GM12878 (cell line): ENCODE data around the gene SIRT5.

Experiments used
- CBX5 ChIP-seq: sonication (generic); IDR thresholded peaks from 2 replicates; pipeline ENCODE4 v1.6.1; 2016; ENCODE audit warnings: low read depth, moderate library complexity, mild to moderate bottlenecking, inconsistent platforms
- CEBPB ChIP-seq, 2 experiments: fragments of 150-350 bp in 1 of 2; IDR thresholded peaks; 2 replicates each; pipeline ENCODE4 v1.6.1; 2012 to 2014; ENCODE audit warnings: low read depth in 2 of 2, low read length in 2 of 2, borderline replicate concordance in 1 of 2, inconsistent platforms in 1 of 2
- EP300 ChIP-seq, 2 experiments: fragments of 150-350 bp in 1 of 2; IDR thresholded peaks; 2 replicates each; pipeline ENCODE4 v1.6.1; 2011 to 2012; ENCODE audit warnings: low read depth in 2 of 2, low read length in 2 of 2, borderline replicate concordance in 1 of 2, improper control_type of control experiment in 1 of 2, inconsistent platforms in 1 of 2; ENCODE audit not compliant: control insufficient read depth in 1 of 2
- EZH2 ChIP-seq: IDR thresholded peaks from 2 replicates; pipeline ENCODE4 v1.6.1; 2012; ENCODE audit warnings: low read depth, mild to moderate bottlenecking, control low read depth, inconsistent platforms, low read length, borderline replicate concordance; ENCODE audit not compliant: control insufficient read depth
- HCFC1 ChIP-seq: fragments of 150-350 bp; IDR thresholded peaks from 2 replicates; pipeline ENCODE4 v1.6.1; 2014; ENCODE audit warnings: low read length
- HDAC6 ChIP-seq: fragments of 200-600 bp; sonication (generic); IDR thresholded peaks from one replicate; pipeline ENCODE4 v1.8.0; 2017; ENCODE audit warnings: antibody characterized with exemption; ENCODE audit not compliant: unreplicated experiment
- NFIC ChIP-seq: IDR thresholded peaks from 2 replicates; pipeline ENCODE4 v1.6.1; 2012; ENCODE audit warnings: low read depth, mild to moderate bottlenecking, inconsistent platforms, low read length, moderate library complexity
- NFXL1 ChIP-seq: fragments of 450-650 bp; IDR thresholded peaks from 2 replicates; pipeline ENCODE4 v1.6.1; 2017; ENCODE audit warnings: antibody characterized with exemption, mild to moderate bottlenecking, borderline replicate concordance
- POLR2A ChIP-seq: IDR thresholded peaks from 2 replicates; pipeline ENCODE4 v1.6.1; 2011; ENCODE audit warnings: low read depth, mild to moderate bottlenecking, low read length
- POLR2AphosphoS2 ChIP-seq: IDR thresholded peaks from 2 replicates; pipeline ENCODE4 v1.6.1; 2011; ENCODE audit warnings: low read depth, mild to moderate bottlenecking, low read length, improper control_type of control experiment, moderate library complexity
- RFX5 ChIP-seq: IDR thresholded peaks from 2 replicates; pipeline ENCODE4 v1.6.1; 2011; ENCODE audit warnings: low read depth, low read length, improper control_type of control experiment
- SMAD1 ChIP-seq: fragments of 450-650 bp; IDR thresholded peaks from 2 replicates; pipeline ENCODE4 v1.6.1; 2018; ENCODE audit warnings: mild to moderate bottlenecking, low read depth; ENCODE audit not compliant: partially characterized antibody
- TF ChIP-seq, protein P1 (sequence below): fragments of 450-650 bp; IDR thresholded peaks from 2 replicates; pipeline ENCODE4 v1.6.1; 2016; ENCODE audit warnings: mild to moderate bottlenecking
- TF ChIP-seq, protein P2 (sequence below), 3 experiments: IDR thresholded peaks in 2 of 3; conservative IDR thresholded peaks in 1 of 3; 2 replicates each; pipeline ENCODE4 v1.5.1; 2011; ENCODE audit warnings: low read depth in 3 of 3, low read length in 3 of 3, mild to moderate bottlenecking in 3 of 3, control low read depth in 2 of 3, moderate library complexity in 2 of 3, inconsistent platforms in 1 of 3, mixed read lengths in 1 of 3; ENCODE audit not compliant: control insufficient read depth in 2 of 3, insufficient read depth in 1 of 3; ENCODE audit errors: extremely low read depth in 1 of 3

- no peak for TF ChIP-seq CEBPB (IDR thresholded peaks at IDR 0.05; ENCODE audit: borderline replicate concordance in 1 of 2, low read depth in 2 of 2, low read length in 2 of 2)
- no peak for TF ChIP-seq POLR2A
- TF ChIP-seq HCFC1: no peak
- TF ChIP-seq RFX5: no peak
- TF ChIP-seq, protein P1, sequence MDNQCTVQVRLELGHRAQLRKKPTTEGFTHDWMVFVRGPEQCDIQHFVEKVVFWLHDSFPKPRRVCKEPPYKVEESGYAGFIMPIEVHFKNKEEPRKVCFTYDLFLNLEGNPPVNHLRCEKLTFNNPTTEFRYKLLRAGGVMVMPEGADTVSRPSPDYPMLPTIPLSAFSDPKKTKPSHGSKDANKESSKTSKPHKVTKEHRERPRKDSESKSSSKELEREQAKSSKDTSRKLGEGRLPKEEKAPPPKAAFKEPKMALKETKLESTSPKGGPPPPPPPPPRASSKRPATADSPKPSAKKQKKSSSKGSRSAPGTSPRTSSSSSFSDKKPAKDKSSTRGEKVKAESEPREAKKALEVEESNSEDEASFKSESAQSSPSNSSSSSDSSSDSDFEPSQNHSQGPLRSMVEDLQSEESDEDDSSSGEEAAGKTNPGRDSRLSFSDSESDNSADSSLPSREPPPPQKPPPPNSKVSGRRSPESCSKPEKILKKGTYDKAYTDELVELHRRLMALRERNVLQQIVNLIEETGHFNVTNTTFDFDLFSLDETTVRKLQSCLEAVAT: peak; percentile 65; the same call in 1 of the 2 replicates
- no peak for TF ChIP-seq EP300 (IDR thresholded peaks at IDR 0.05; ENCODE audit: borderline replicate concordance in 1 of 2, control insufficient read depth in 1 of 2, low read depth in 2 of 2, low read length in 2 of 2)
- TF ChIP-seq NFXL1: no peak
- TF ChIP-seq, protein P2, sequence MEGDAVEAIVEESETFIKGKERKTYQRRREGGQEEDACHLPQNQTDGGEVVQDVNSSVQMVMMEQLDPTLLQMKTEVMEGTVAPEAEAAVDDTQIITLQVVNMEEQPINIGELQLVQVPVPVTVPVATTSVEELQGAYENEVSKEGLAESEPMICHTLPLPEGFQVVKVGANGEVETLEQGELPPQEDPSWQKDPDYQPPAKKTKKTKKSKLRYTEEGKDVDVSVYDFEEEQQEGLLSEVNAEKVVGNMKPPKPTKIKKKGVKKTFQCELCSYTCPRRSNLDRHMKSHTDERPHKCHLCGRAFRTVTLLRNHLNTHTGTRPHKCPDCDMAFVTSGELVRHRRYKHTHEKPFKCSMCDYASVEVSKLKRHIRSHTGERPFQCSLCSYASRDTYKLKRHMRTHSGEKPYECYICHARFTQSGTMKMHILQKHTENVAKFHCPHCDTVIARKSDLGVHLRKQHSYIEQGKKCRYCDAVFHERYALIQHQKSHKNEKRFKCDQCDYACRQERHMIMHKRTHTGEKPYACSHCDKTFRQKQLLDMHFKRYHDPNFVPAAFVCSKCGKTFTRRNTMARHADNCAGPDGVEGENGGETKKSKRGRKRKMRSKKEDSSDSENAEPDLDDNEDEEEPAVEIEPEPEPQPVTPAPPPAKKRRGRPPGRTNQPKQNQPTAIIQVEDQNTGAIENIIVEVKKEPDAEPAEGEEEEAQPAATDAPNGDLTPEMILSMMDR (IDR thresholded peaks at IDR 0.05 in 2 of 3, conservative IDR thresholded peaks at IDR 0.05 in 1 of 3; ENCODE audit: control insufficient read depth in 2 of 3, extremely low read depth in 1 of 3, insufficient read depth in 1 of 3, low read depth in 3 of 3, low read length in 3 of 3): no peak
- TF ChIP-seq CBX5: no peak
- no peak for TF ChIP-seq POLR2AphosphoS2
- no peak for TF ChIP-seq NFIC
- TF ChIP-seq EZH2: no peak
- no peak for TF ChIP-seq SMAD1
- TF ChIP-seq HDAC6: no peak
Observed at GRCh38 chr6:13573669-13574110, 711 bp upstream of the SIRT5 start.
